Colon (tissue), 2 donors: ENCODE results near the gene SPIB.

Experiments
- FAIRE-seq: peaks from 2 replicates; lab custom pipeline; 2012; peaks lifted over from hg19 to GRCh38; lab: Jason Lieb, UNC
- donor health status: control.
- donor health status: control.

Gene SPIB

DNA sequence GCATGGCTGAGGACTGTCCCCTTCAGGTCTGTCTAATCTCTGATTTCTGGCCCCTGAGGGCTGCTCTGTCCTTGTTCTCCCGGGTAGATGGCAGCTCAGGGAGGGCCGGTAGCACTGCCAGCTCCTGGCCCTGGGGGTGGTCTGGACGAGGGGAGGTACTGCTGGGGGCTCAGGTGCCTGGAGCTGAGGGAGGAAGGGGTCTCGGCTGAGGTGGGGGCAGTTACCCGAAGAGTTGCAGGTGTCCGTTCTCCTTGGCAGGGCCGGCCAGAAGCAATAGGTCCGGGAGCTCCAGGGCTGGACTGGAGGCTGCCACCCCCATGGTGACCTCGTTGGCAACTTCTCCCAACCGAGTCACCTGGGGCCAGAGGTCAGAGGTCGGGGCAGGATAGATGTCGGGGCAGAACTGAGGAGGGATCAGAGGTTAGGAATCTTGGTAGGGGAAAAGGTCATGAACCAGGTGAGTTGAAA, 56.4 kb downstream of the SPIB start:
- no peak for FAIRE-seq

DNA sequence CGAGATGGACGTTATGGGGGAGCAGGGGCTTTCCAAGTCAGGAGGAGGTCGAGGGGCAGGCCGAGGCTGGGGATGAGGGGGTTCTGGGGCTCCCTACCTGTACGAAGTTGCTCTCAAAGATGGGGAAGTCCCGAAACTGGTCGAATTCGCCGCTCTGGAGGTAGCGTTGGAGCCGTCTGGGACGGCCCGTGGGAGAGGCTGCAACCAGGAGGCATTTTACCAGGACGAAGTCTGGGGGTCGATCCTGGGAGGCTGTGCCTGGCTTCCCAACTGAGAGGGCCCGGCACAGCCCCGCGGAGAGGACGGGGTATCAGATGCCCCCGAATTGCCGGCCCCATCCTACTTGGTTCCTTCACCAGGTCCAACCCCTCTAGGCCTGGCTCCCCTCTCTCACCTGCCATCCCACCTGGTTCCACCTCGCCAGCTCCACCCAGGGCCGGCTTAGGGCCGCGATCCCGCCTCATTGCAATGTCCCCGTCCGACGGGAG, 57.0 kb downstream of the SPIB start:
- FAIRE-seq, result no peak

DNA sequence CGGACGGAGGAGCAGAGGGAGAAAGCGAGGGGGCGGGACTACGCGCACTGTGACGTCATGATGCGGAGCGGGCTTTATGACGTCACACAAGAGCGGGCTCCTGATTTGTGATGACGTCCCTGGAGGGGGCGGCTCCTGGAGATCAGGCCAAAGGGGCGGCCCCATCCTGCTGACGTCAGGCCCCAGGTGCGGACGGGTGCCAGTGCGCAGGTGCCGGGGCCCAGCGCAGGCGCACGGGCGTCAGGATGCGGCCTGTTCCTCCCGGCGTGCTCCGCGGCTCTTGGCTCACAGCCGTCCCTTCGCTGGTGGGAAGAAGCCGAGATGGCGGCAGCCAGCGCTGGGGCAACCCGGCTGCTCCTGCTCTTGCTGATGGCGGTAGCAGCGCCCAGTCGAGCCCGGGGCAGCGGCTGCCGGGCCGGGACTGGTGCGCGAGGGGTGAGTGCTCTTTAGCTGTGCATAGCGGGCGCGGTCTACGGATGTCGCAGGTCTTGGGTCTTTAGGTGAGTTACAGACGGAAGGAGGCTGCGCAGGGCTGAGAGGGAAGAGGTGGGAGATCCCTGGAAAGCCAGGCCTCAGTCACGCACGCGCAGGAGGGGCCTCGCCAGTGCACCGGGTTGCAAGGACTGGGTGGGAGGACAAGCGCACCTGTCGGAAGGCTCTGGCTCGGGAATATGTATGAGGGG, 57.6 kb downstream of the SPIB start, which contains the start of the genes EMC10 and GARIN5A:
Gene EMC10 (plus strand): TSS at position 284 of the 683 bp plus-strand sequence. CDS start 38 bp downstream, at position 322.
Gene GARIN5A (minus strand): TSS at position 625 of the 683 bp plus-strand sequence. CDS start 460 bp downstream, at position 165.
- no peak for FAIRE-seq

DNA sequence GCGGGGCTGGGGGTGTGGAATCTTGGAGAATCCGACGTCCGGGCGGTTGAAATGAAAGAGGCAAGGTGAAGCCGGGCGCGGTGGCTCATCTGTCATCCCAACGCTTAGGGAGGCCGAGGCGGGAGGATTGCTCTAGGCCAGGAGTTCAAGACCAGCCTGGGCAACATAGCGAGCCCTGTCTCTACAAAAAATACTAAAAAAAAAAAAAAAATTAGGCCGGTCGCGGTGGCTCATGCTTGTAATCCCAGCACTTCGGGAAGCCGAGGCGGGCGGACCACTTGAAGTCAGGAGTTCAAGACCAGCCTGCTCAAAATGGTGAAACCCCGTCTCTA, 58.1 kb downstream of the SPIB start:
- FAIRE-seq, result no peak

DNA sequence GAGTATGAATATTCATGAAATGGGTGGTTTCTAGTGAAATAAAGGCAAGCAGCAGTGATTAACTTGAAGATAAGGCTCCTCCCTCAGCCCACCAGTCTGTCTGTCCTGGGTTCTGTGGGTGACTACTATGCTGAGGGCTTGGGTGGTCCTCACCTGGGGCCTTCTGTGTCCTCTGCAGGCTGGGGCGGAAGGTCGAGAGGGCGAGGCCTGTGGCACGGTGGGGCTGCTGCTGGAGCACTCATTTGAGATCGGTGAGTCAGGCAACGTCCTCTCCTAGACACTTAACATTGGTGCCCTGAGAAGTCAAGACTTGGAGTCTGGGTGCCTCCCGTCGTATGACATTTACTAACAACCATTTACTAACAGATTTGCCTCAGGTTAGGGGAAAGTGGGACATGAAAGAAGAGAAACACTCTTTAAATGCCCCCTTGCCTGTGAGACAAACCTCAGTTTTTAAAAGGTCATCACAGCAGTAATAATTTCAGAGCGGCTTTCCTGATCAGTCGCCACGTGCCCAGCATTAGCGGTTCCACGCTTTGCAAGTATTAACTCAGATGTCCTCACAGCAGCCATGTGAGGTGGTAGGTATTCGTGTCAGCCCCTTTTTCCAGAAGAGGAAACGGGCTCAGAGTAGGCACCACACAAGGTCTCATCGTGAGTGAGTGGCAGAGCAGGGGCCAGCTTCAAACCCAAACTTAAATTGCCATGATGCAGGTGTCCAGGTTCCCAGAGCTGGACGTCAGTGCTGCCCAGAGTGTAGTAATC, 59.2 kb downstream of the SPIB start:
- FAIRE-seq, result no peak

DNA sequence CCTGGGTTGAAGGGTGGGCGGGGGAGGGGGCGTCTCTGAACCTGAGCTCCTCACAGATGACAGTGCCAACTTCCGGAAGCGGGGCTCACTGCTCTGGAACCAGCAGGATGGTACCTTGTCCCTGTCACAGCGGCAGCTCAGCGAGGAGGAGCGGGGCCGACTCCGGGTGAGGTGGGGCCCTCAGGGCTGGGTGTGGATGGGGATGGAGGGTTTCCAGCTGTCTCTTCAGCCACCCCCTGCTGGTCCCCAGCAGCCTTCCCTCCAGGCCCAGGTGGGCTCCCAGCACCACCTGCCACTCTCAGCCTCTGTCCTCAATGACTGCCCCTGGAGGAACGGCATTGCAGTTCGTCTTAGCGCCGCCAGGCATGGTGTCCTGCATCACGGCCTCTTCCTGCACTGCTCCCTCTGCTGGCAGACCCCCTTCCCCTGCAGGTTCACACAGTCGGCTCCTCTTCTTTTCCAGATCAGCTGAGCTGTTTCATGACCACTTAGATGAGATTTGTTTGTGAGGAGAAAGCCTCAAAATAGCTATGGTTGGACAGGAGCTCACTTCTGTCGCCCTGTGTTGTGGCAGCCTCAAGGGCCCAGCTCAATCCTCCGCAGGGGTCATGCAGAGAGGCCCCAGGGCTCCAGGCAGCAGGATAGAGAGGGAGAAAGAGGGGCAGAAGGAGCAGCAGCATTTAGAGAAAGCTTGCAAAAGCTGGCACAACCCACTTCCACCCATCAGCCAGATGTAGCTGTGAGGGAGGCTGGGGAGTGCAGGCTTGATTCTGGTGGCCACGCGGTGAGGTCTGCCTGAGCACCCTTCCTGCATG, 60.4 kb downstream of the SPIB start:
- FAIRE-seq, result no peak

DNA sequence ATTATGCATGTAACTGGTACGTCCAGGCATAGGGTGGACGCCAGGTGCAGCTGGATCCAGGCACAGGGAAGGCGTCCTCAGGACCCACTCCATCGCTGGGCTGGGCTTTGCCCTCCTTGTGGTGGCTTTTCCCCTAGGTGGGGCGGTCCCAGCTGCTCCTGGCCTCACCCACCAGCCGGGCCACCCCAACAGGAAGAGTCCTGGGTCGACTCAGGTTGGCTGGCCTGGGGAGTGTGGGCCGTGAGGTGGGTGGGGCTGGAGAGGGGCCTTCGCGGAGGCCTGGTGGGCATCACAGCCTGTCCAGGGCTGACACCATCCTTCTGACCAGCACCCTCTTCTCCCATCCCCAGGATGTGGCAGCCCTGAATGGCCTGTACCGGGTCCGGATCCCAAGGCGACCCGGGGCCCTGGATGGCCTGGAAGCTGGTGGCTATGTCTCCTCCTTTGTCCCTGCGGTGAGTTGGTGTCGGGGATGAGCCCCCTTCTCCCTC, 61.1 kb downstream of the SPIB start:
- FAIRE-seq, result no peak

DNA sequence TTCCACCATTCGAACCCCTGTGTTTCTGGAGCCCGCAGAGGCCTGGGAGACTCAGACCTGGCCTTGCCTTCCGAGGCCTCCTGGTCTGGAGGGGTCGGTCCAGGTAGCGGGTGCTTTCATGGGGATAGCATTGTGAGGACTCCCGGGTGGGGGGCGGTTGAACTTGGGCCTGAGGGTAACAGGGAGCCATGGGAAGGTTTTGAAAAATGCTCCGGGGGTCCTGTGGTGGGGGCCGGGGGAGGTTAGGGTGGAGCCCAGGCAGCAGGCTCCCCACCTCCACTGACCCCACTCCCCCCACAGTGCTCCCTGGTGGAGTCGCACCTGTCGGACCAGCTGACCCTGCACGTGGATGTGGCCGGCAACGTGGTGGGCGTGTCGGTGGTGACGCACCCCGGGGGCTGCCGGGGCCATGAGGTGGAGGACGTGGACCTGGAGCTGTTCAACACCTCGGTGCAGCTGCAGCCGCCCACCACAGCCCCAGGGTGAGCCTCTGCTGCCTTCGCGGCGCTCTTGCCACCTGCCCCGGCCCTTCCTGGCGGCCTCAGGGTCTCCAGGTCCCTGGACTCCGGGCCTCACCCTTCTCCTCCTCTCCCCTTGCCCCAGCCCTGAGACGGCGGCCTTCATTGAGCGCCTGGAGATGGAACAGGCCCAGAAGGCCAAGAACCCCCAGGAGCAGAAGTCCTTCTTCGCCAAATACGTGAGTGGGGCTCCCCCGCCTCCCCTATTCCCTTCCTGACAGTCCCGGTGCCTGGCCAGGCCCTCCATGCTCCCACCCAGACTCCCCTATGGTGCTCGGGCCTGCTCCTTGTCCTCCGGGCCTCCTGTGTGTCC, 61.8 kb downstream of the SPIB start:
- FAIRE-seq, result no peak
